MM.1S (cell line): ENCODE measurements around the gene MKNK2.

ENCODE experiments used
- EZH2 ChIP-seq: fragments of 300-600 bp; sonication (generic); optimal IDR thresholded peaks from 2 replicates; pipeline ENCODE3; 2017; ENCODE audit warnings: low read depth, mild to moderate bottlenecking, antibody characterized with exemption, low read length, mixed read lengths
- EZH2phosphoT487 ChIP-seq: fragments of 300-600 bp; sonication (generic); IDR thresholded peaks from 2 replicates; pipeline ENCODE4 v1.6.1; 2018; ENCODE audit warnings: antibody characterized with exemption, low read length
- TF ChIP-seq, protein P1 (sequence below): fragments of 300-600 bp; sonication (generic); IDR thresholded peaks from 2 replicates; pipeline ENCODE4 v1.5.1; 2016; ENCODE audit warnings: antibody characterized with exemption, low read length, mixed read lengths

DNA sequence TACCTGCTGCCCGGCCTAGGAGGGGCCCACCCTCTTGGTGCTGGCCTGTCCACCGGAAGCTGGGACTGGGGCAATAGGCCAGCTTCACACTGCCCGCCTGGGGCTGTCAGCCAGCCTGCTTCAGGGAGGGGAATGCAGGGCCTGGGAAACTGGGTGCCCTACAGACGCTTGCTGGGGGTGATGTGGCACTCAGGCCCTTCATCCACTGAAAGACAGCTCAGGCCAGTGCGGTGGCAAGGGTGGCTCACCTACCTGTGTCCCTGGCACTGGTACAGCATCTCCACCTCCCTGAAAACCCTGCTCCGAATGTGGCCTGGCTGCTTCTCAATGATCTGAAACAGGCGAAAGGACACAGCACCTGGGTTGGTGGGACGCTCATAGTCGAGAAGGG, 7.8 kb downstream of the MKNK2 start:
- TF ChIP-seq, protein P1, sequence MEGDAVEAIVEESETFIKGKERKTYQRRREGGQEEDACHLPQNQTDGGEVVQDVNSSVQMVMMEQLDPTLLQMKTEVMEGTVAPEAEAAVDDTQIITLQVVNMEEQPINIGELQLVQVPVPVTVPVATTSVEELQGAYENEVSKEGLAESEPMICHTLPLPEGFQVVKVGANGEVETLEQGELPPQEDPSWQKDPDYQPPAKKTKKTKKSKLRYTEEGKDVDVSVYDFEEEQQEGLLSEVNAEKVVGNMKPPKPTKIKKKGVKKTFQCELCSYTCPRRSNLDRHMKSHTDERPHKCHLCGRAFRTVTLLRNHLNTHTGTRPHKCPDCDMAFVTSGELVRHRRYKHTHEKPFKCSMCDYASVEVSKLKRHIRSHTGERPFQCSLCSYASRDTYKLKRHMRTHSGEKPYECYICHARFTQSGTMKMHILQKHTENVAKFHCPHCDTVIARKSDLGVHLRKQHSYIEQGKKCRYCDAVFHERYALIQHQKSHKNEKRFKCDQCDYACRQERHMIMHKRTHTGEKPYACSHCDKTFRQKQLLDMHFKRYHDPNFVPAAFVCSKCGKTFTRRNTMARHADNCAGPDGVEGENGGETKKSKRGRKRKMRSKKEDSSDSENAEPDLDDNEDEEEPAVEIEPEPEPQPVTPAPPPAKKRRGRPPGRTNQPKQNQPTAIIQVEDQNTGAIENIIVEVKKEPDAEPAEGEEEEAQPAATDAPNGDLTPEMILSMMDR: no peak
- TF ChIP-seq EZH2 (no peak), EZH2phosphoT487 (no peak)
